ENCODE measurements around the gene NOTCH3.

- TF ChIP-seq, protein P1, sequence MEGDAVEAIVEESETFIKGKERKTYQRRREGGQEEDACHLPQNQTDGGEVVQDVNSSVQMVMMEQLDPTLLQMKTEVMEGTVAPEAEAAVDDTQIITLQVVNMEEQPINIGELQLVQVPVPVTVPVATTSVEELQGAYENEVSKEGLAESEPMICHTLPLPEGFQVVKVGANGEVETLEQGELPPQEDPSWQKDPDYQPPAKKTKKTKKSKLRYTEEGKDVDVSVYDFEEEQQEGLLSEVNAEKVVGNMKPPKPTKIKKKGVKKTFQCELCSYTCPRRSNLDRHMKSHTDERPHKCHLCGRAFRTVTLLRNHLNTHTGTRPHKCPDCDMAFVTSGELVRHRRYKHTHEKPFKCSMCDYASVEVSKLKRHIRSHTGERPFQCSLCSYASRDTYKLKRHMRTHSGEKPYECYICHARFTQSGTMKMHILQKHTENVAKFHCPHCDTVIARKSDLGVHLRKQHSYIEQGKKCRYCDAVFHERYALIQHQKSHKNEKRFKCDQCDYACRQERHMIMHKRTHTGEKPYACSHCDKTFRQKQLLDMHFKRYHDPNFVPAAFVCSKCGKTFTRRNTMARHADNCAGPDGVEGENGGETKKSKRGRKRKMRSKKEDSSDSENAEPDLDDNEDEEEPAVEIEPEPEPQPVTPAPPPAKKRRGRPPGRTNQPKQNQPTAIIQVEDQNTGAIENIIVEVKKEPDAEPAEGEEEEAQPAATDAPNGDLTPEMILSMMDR (IDR thresholded peaks at IDR 0.05 in 4 of 5, conservative IDR thresholded peaks at IDR 0.05 in 1 of 5) = no peak
- no peak for TF ChIP-seq POLR2A (IDR thresholded peaks at IDR 0.05)
Measured at GRCh38 chr19:15111758-15112157, 89.0 kb downstream of the NOTCH3 start.

Data from gastrocnemius medialis (tissue), 4 donors.